Uterus (tissue), 2 donors: ENCODE measurements around the gene SSTR3.

Source experiments
- POLR2A ChIP-seq, 2 donors: fragments of 450-650 bp; IDR thresholded peaks; one replicate each; pipeline ENCODE4 v1.6.1; 2016; ENCODE audit warnings: antibody characterized with exemption in 2 of 2, mild to moderate bottlenecking in 1 of 2, moderate library complexity in 1 of 2
- TF ChIP-seq, protein P1 (sequence below), 4 experiments: fragments of 200-600 bp in 2 of 4; fragments of 450-650 bp in 2 of 4; sonication (generic) in 2 of 4; IDR thresholded peaks; one replicate each; pipeline ENCODE4 v1.5.1; 2016 to 2019; ENCODE audit warnings: antibody characterized with exemption in 4 of 4, mild to moderate bottlenecking in 2 of 4, moderate library complexity in 1 of 4

DNA sequence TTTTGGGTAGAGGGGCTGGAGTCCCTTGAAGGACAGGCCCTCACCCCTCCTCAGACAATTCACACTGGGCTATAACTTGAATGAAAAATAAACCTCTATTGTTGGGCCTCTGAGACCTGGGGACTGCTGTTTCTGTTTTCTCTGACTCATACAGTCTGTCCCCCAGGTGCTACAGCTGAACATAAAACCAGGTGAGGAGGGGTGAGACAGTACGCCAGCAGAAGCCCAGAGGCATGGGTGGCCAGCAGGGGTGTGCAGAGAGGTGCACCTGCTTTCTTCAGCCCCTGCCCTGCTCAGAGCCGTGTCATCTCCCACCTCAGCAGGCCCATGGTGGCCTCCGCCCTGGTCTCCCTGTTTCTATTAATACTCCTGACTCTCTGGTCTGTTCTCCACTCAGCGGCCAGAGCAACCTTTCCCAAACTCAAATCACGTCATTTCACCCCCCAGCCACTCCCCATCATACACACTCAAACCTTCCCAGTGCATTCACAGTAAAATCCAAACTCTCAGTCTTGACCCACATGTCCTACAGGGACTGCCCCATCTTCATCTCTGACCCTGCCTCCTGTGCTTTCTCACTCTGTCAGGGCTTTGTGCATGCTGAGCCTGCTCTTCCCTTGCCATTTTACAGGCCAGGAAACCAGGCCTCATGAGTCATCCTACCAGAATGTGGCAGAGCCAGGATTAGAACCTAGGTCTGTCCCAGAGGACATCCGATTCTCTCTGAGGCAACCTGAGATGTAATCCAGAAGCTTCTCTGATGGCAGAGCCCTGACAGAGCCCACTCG lies 57.2 kb downstream of the SSTR3 start:
- TF ChIP-seq, protein P1, sequence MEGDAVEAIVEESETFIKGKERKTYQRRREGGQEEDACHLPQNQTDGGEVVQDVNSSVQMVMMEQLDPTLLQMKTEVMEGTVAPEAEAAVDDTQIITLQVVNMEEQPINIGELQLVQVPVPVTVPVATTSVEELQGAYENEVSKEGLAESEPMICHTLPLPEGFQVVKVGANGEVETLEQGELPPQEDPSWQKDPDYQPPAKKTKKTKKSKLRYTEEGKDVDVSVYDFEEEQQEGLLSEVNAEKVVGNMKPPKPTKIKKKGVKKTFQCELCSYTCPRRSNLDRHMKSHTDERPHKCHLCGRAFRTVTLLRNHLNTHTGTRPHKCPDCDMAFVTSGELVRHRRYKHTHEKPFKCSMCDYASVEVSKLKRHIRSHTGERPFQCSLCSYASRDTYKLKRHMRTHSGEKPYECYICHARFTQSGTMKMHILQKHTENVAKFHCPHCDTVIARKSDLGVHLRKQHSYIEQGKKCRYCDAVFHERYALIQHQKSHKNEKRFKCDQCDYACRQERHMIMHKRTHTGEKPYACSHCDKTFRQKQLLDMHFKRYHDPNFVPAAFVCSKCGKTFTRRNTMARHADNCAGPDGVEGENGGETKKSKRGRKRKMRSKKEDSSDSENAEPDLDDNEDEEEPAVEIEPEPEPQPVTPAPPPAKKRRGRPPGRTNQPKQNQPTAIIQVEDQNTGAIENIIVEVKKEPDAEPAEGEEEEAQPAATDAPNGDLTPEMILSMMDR (IDR thresholded peaks at IDR 0.05), result no peak
- no peak for TF ChIP-seq POLR2A (IDR thresholded peaks at IDR 0.05)
